IMR-90 (cell line): Measurements from ENCODE around the gene TRAFD1. TPM values are rescaled to one million over a fixed set of nuclear protein-coding genes. Genes with fewer than 3 reads are reported as not detected.
A peak's percentile ranks its signal among the peaks of the same experiment; 100 is the strongest.

Experiments
- ATAC-seq: fragments of 200-7000 bp; cut with Tn5 transposase; 2 replicates; pipeline ENCODE4 v1.9.1; 2020; ENCODE audit warnings: low read depth, mild to moderate bottlenecking, moderate library complexity
- BruUV-seq: library from RNA; stranded (reverse); fragments of 400-500 nt; replicated peaks from 2 replicates; lab custom pipeline; 2021; lab: Mats Ljungman, UMichigan
- CTCF ChIA-PET: fragments of 300-600 bp; formaldehyde crosslinking; extraction: SDS; loops from one replicate; lab custom pipeline; 2021; ENCODE audit warnings: antibody characterized with exemption; lab: Yijun Ruan, JAX
- POLR2A ChIA-PET: fragments of 300-600 bp; sonication (Branson Sonifier 250); formaldehyde crosslinking; loops from one replicate; lab custom pipeline; 2022; ENCODE audit warnings: antibody characterized with exemption; ENCODE audit not compliant: unreplicated experiment; lab: Charles Lee
- DNase-seq: peaks from one replicate; pipeline ENCODE4 v3.0.0; 2013
- H2AFZ ChIP-seq: replicated peaks from 2 replicates; pipeline ENCODE3; 2013; ENCODE audit warnings: low read length, mild to moderate bottlenecking; ENCODE audit not compliant: poor library complexity
- H2AK5ac ChIP-seq: 2 replicates; pipeline ENCODE4 v1.6.1; 2013; ENCODE audit warnings: low read depth, low read length, inconsistent platforms
- H2AK9ac ChIP-seq: replicated peaks from 2 replicates; pipeline ENCODE3; 2013; ENCODE audit warnings: mild to moderate bottlenecking, low read depth, low read length, moderate library complexity; ENCODE audit not compliant: poor library complexity
- H2BK120ac ChIP-seq: 2 replicates; pipeline ENCODE4 v1.6.1; 2013; ENCODE audit warnings: low read depth, low read length, inconsistent platforms
- H2BK15ac ChIP-seq: 3 replicates; pipeline ENCODE4 v1.6.1; 2013; ENCODE audit warnings: low read depth, low read length, inconsistent platforms
- H2BK20ac ChIP-seq: 2 replicates; pipeline ENCODE4 v1.6.1; 2013; ENCODE audit warnings: low read depth, mild to moderate bottlenecking, inconsistent platforms, low read length, moderate library complexity
- H2BK5ac ChIP-seq: 2 replicates; pipeline ENCODE4 v1.6.1; 2013; ENCODE audit warnings: mild to moderate bottlenecking, low read depth, low read length, inconsistent platforms; ENCODE audit not compliant: poor library complexity, severe bottlenecking
- H3K14ac ChIP-seq: replicated peaks from 2 replicates; pipeline ENCODE4 v1.6.1; 2013; ENCODE audit warnings: low read depth, low read length, inconsistent platforms
- H3K18ac ChIP-seq: 2 replicates; pipeline ENCODE4 v1.6.1; 2013; ENCODE audit warnings: low read depth, low read length, control low read depth
- H3K23ac ChIP-seq: 2 replicates; pipeline ENCODE4 v1.6.1; 2013; ENCODE audit warnings: low read depth, low read length, inconsistent platforms
- H3K27ac ChIP-seq: 2 replicates; pipeline ENCODE4 v1.5.1; 2013; ENCODE audit warnings: mild to moderate bottlenecking, control low read depth, low read length; ENCODE audit not compliant: insufficient read depth
- H3K27me3 ChIP-seq: 2 replicates; pipeline ENCODE4 v1.6.1; 2013; ENCODE audit warnings: low read length; ENCODE audit not compliant: control insufficient read depth, insufficient read depth
- H3K36me3 ChIP-seq: 2 replicates; pipeline ENCODE4 v1.6.1; 2013; ENCODE audit warnings: low read length, mixed read lengths; ENCODE audit not compliant: control insufficient read depth, insufficient read depth
- H3K4ac ChIP-seq: 2 replicates; pipeline ENCODE4 v1.6.1; 2013; ENCODE audit warnings: low read depth, low read length, inconsistent platforms
- H3K4me1 ChIP-seq: 2 replicates; pipeline ENCODE4 v1.6.1; 2013; ENCODE audit warnings: low read length, mixed read lengths; ENCODE audit not compliant: control insufficient read depth, insufficient read depth
- H3K4me2 ChIP-seq: 2 replicates; pipeline ENCODE4 v1.6.1; 2013; ENCODE audit warnings: low read depth, mild to moderate bottlenecking, control low read depth, low read length, moderate library complexity
- H3K4me3 ChIP-seq: 2 replicates; pipeline ENCODE4 v1.5.1; 2013; ENCODE audit warnings: low read depth, mild to moderate bottlenecking, control low read depth, low read length, moderate library complexity; ENCODE audit not compliant: insufficient read depth
- H3K56ac ChIP-seq: 2 replicates; pipeline ENCODE4 v1.6.1; 2013; ENCODE audit warnings: low read length, inconsistent platforms; ENCODE audit not compliant: insufficient read depth; ENCODE audit errors: extremely low read depth
- H3K79me1 ChIP-seq, 2 experiments: 2 replicates each; pipeline ENCODE4 v1.6.1; 2013; ENCODE audit warnings: low read length in 2 of 2, inconsistent platforms in 1 of 2, low read depth in 1 of 2
- H3K9ac ChIP-seq: 2 replicates; pipeline ENCODE4 v1.6.1; 2013; ENCODE audit warnings: low read depth, low read length, control low read depth
- H3K9me1 ChIP-seq: 2 replicates; pipeline ENCODE4 v1.6.1; 2013; ENCODE audit warnings: low read length, inconsistent platforms; ENCODE audit not compliant: insufficient read depth
- H3K9me3 ChIP-seq: 2 replicates; pipeline ENCODE4 v1.6.1; 2013; ENCODE audit warnings: low read length; ENCODE audit not compliant: control insufficient read depth, insufficient read depth
- H4K20me1 ChIP-seq: 2 replicates; pipeline ENCODE4 v1.6.1; 2013; ENCODE audit warnings: low read length, inconsistent platforms; ENCODE audit not compliant: insufficient read depth
- H4K5ac ChIP-seq: 2 replicates; pipeline ENCODE4 v1.6.1; 2013; ENCODE audit warnings: mild to moderate bottlenecking, low read depth, low read length, control low read depth
- H4K8ac ChIP-seq, 2 experiments: 2 replicates each; pipeline ENCODE4 v1.6.1; 2013; ENCODE audit warnings: low read depth in 2 of 2, low read length in 2 of 2, control low read depth in 1 of 2, inconsistent platforms in 1 of 2
- H4K91ac ChIP-seq: 2 replicates; pipeline ENCODE4 v1.6.1; 2013; ENCODE audit warnings: low read depth, low read length, inconsistent platforms; ENCODE audit not compliant: insufficient read depth
- CEBPB ChIP-seq: IDR thresholded peaks from 2 replicates; pipeline ENCODE4 v1.6.1; 2012; ENCODE audit warnings: low read depth, low read length, improper control_type of control experiment
- MXI1 ChIP-seq: IDR thresholded peaks from 2 replicates; pipeline ENCODE4 v1.6.1; 2012; ENCODE audit warnings: low read depth, mild to moderate bottlenecking, low read length, moderate library complexity, borderline replicate concordance
- WGBS, 2 experiments: methylation state at CpG; one replicate each; pipeline versions ENCODE4 v1.1.5 to v1.1.7; 2013; ENCODE audit warnings: missing lambda C conversion rate in 2 of 2; ENCODE audit not compliant: insufficient read length in 1 of 2; ENCODE audit errors: extremely low coverage in 2 of 2; 5-methylcytosine and 5-hydroxymethylcytosine counted together
- dilution Hi-C: fragments of 300-500 bp; cut with HindIII; formaldehyde crosslinking; loops from one replicate; pipeline ENCODE4 v1.14.3; 2018; ENCODE audit warnings: low sequenced_read_pairs; ENCODE audit not compliant: unreplicated experiment
- in situ Hi-C: fragments of 300-500 bp; cut with MboI; formaldehyde crosslinking; loops from 3 replicates; pipeline ENCODE4 v1.14.3; 2019; ENCODE audit warnings: low sequenced_read_pairs, inconsistent platforms, mixed read lengths
- intact Hi-C: fragments of 100-400 bp; cut with micrococcal nuclease; formaldehyde crosslinking; loops from 2 replicates; pipeline ENCODE4 v1.10.0; 2022
- polyA plus RNA-seq, 3 experiments: library from polyadenylated mRNA; depleted of rRNA; stranded (reverse); fragments of >200 nt; gene quantifications; 2 replicates each; pipeline ENCODE4 v1.2.3, GENCODE V29; 2012; ENCODE audit warnings: low replicate concordance in 1 of 3
- total RNA-seq: library from RNA; depleted of rRNA; stranded (reverse); fragments of >200 nt; gene quantifications from 2 replicates; pipeline ENCODE4 v1.2.3, GENCODE V29; 2012

TRAFD1 gene
- total and polyA plus RNA-seq, 2 of the 4 experiments (the other 2 are of a cell fraction): 41.3 to 70.4 TPM

DNA sequence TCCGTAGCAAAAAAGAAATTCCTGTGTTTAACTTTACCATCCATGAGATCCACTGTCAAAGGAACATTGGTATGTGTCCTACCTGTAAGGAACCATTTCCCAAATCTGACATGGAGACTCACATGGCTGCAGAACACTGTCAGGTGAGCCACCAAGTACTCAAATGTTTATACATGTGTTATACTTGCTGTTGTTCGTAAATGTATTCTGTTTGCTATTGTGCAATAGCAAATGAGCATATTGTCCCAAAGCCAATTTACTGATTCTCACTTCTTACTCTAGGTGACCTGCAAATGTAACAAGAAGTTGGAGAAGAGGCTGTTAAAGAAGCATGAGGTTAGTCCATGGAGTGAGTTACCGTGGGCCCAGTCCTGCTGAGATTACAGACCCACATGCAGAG lies 9.4 kb downstream of the TRAFD1 start:
- Histone ChIP-seq H4K91ac (no peak overlapping the region), H3K56ac (no peak overlapping the region), H3K27ac (no peak overlapping the region), H3K4me1 (no peaks in the 10 kb centered on the region), H3K14ac (no peak overlapping the region), H2BK120ac (no peak overlapping the region), H3K9me3 (no peaks in the 10 kb centered on the region), H3K23ac (no peak overlapping the region), H3K9me1 (0 out of 2 replicates have a peak, but pooled peaks cover 2% of the 10 kb centered on the region), H3K4me3 (no peak overlapping the region), H4K20me1 (0 out of 2 replicates have a peak, but pooled peaks cover 4% of the 10 kb centered on the region), H2AK5ac (no peak overlapping the region), H4K5ac (no peak overlapping the region), H4K8ac (no peak overlapping the region), H3K4ac (no peak overlapping the region), H3K27me3 (no peaks in the 10 kb centered on the region), H3K18ac (no peak overlapping the region), H2BK15ac (no peak overlapping the region), H3K9ac (no peak overlapping the region), H3K4me2 (no peak overlapping the region), H2BK5ac (no peak overlapping the region), H2BK20ac (no peak overlapping the region), H2AK9ac (no peak overlapping the region), H3K79me1 (peaks cover 17 to 44% of the 10 kb centered on the region in 2 experiments), H3K36me3 (peaks cover 53% of the 10 kb centered on the region), H2AFZ (no peak overlapping the region)
- ATAC-seq (no peak), DNase-seq (no peak)
- dilution Hi-C loops (no loop called here), intact Hi-C loops (loop anchor here (10.0 kb wide), 1 partner anchor 90 kb away; no protein-coding TSS in a partner anchor), in situ Hi-C loops (no loop called here)
- peak; percentile 90 for TF ChIP-seq CEBPB
- TF ChIP-seq MXI1: no peak
- 100% methylated on average over 1 of the region's 3 CpGs; no CpG with 5 or more reads in 1 of the 2 experiments for WGBS, 2 experiments
- BruUV-seq: no TSS peak
- POLR2A ChIA-PET: no interaction called here
- CTCF ChIA-PET: no interaction called here
